HepG2 (cell line): Measurements from ENCODE around the gene RER1. TPM values are rescaled to one million over a fixed set of nuclear protein-coding genes. Genes with fewer than 3 reads are reported as not detected.

Source experiments
- CHCHD3 ChIP-seq: sonication (generic); formaldehyde crosslinking; IDR thresholded peaks from 2 replicates; pipeline ENCODE4 v1.8.0; 2022; ENCODE audit warnings: mild to moderate bottlenecking, missing genetic modification reagents, moderate library complexity
- E2F5 ChIP-seq: sonication (generic); formaldehyde crosslinking; conservative IDR thresholded peaks from 2 replicates; pipeline ENCODE4 v1.4.0; 2020; ENCODE audit warnings: missing genetic modification reagents
- EP300 ChIP-seq, 3 experiments: sonication (generic) in 1 of 3; formaldehyde crosslinking in 1 of 3; IDR thresholded peaks; 2 replicates each; pipeline versions ENCODE4 v1.5.1 to v1.6.1; 2011 to 2020; ENCODE audit warnings: low read depth in 2 of 3, low read length in 2 of 3, borderline replicate concordance in 1 of 3, improper control_type of control experiment in 1 of 3, mild to moderate bottlenecking in 1 of 3, missing genetic modification reagents in 1 of 3, moderate library complexity in 1 of 3
- FOXO1 ChIP-seq: sonication (generic); formaldehyde crosslinking; IDR thresholded peaks from 2 replicates; pipeline ENCODE4 v1.4.0; 2020; ENCODE audit warnings: missing genetic modification reagents
- GATAD2A ChIP-seq: IDR thresholded peaks from 2 replicates; pipeline ENCODE4 v1.6.1; 2016
- HNF4A ChIP-seq: sonication (generic); formaldehyde crosslinking; IDR thresholded peaks from 2 replicates; pipeline ENCODE4 v1.4.0; 2020; ENCODE audit warnings: missing genetic modification reagents
- KLF13 ChIP-seq: sonication (generic); formaldehyde crosslinking; IDR thresholded peaks from 2 replicates; pipeline ENCODE4 v1.4.0; 2020; ENCODE audit warnings: mild to moderate bottlenecking, missing genetic modification reagents
- MLXIP ChIP-seq: sonication (generic); formaldehyde crosslinking; IDR thresholded peaks from 2 replicates; pipeline ENCODE4 v1.9.0; 2021; ENCODE audit warnings: missing genetic modification reagents, borderline replicate concordance
- PITX1 ChIP-seq: sonication (generic); formaldehyde crosslinking; IDR thresholded peaks from 2 replicates; pipeline ENCODE4 v1.5.1; 2020; ENCODE audit warnings: mild to moderate bottlenecking, missing genetic modification reagents
- POLR2AphosphoS5 ChIP-seq: IDR thresholded peaks from 2 replicates; pipeline ENCODE4 v1.6.1; 2012; ENCODE audit warnings: low read depth, low read length
- RERE ChIP-seq: IDR thresholded peaks from 2 replicates; pipeline ENCODE4 v1.6.1; 2016; ENCODE audit warnings: low read depth, missing genetic modification reagents, missing compliant biosample characterization
- RORA ChIP-seq: sonication (generic); formaldehyde crosslinking; IDR thresholded peaks from 2 replicates; pipeline ENCODE4 v1.5.0; 2020; ENCODE audit warnings: mild to moderate bottlenecking, missing genetic modification reagents, moderate library complexity
- SMAD9 ChIP-seq: sonication (generic); formaldehyde crosslinking; IDR thresholded peaks from 2 replicates; pipeline ENCODE4 v1.5.1; 2020; ENCODE audit warnings: mild to moderate bottlenecking, missing genetic modification reagents
- TP53 ChIP-seq: sonication (generic); formaldehyde crosslinking; conservative IDR thresholded peaks from 2 replicates; pipeline ENCODE4 v1.4.0; 2020; ENCODE audit warnings: missing genetic modification reagents
- ZFYVE20 ChIP-seq: sonication (generic); formaldehyde crosslinking; IDR thresholded peaks from 2 replicates; pipeline ENCODE4 v1.8.0; 2023; ENCODE audit warnings: low read depth, mild to moderate bottlenecking, moderate library complexity, missing genetic modification reagents, borderline replicate concordance
- ZNF280B ChIP-seq: sonication (generic); formaldehyde crosslinking; IDR thresholded peaks from 2 replicates; pipeline ENCODE4 v1.5.0; 2020; ENCODE audit warnings: missing genetic modification reagents, mild to moderate bottlenecking, borderline replicate concordance
- polyA plus RNA-seq, 8 experiments: library from polyadenylated mRNA; depleted of rRNA in 3 of 8; stranded (reverse) in 7 of 8; unstranded in 1 of 8; fragments of >200 nt; fragmentation: Illumina TruSeq in 4 of 8; extraction: Trizol in 4 of 8; gene quantifications; 2 replicates each; pipeline versions ENCODE4 v1.2.1 to v1.2.3, GENCODE V29; 2011 to 2016; ENCODE audit warnings: low read depth in 4 of 8, missing spikeins in 1 of 8, mixed read lengths in 1 of 8; ENCODE audit not compliant: insufficient read depth in 1 of 8
- total RNA-seq, 5 experiments: library from RNA; depleted of rRNA; stranded (reverse); fragments of >200 nt; fragmentation: Illumina TruSeq; extraction: Trizol; gene quantifications; 2 replicates each; pipeline ENCODE4 v1.2.3, GENCODE V29; 2016; ENCODE audit warnings: low read depth in 1 of 5

The RER1 gene
- total and polyA plus RNA-seq, 2 of the 13 experiments (the other 11 are each of a cell fraction or from before 2014, with no cell fraction given), result 128 to 164 TPM

- TF ChIP-seq POLR2AphosphoS5, result no peak
- no peak for TF ChIP-seq ZFYVE20
- no peak for TF ChIP-seq TP53
- peak; percentile 81; the same call in 1 of the 2 replicates for TF ChIP-seq FOXO1 (CRISPR knock-in tag)
- no peak for TF ChIP-seq RERE (CRISPR knock-in tag)
- no peak for TF ChIP-seq GATAD2A
- TF ChIP-seq MLXIP (CRISPR knock-in tag), result no peak
- TF ChIP-seq KLF13, result no peak
- no peak for TF ChIP-seq ZNF280B (CRISPR knock-in tag)
- no peak for TF ChIP-seq RORA (CRISPR knock-in tag)
- no peak for TF ChIP-seq E2F5 (CRISPR knock-in tag)
- no peak for TF ChIP-seq EP300 (IDR thresholded peaks at IDR 0.05; ENCODE audit: low read depth in 2 of 2, low read length in 2 of 2)
- TF ChIP-seq EP300 (CRISPR knock-in tag; IDR thresholded peaks at IDR 0.05; ENCODE audit: borderline replicate concordance), result no peak
- peak; percentile 79 for TF ChIP-seq HNF4A (CRISPR knock-in tag)
- no peak for TF ChIP-seq CHCHD3 (CRISPR knock-in tag)
- 0 out of 2 replicates have a peak, but pooled peaks have one; percentile 27 for TF ChIP-seq PITX1 (CRISPR knock-in tag)
- TF ChIP-seq SMAD9 (CRISPR knock-in tag), result no peak
Observed at GRCh38 chr1:2384130-2384860, 7.3 kb upstream of the RER1 start (continued).
